WTC11 (cell line): ENCODE results near the gene TRAF3IP3. TPM values are rescaled to one million over a fixed set of nuclear protein-coding genes. Genes with fewer than 3 reads are reported as not detected.

Experiments used
- ATAC-seq: fragments of 200-7000 bp; cut with Tn5 transposase; 2 replicates; pipeline ENCODE4 v1.10.0; 2021; ENCODE audit warnings: mild to moderate bottlenecking, moderate library complexity
- CTCF ChIA-PET: fragments of 300-600 bp; sonication (Branson Sonifier 250); formaldehyde crosslinking; loops from one replicate; lab custom pipeline; 2021; ENCODE audit warnings: antibody characterized with exemption; lab: Charles Lee
- POLR2A ChIA-PET: fragments of 350-600 bp; sonication (Branson Sonifier 250); formaldehyde crosslinking; loops from one replicate; lab custom pipeline; 2021; ENCODE audit warnings: antibody characterized with exemption; lab: Charles Lee
- DNase-seq: peaks from one replicate; pipeline ENCODE4 v3.0.0; 2021; ENCODE audit warnings: low spot score
- H3K27ac Mint-ChIP-seq: 2 replicates; pipeline ENCODE4 v1.8.0; 2021; ENCODE audit warnings: mixed read lengths
- H3K27me3 Mint-ChIP-seq: 2 replicates; pipeline ENCODE4 v1.8.0; 2021; ENCODE audit warnings: low read depth, mild to moderate bottlenecking, moderate library complexity, mixed read lengths
- H3K36me3 Mint-ChIP-seq: 2 replicates; pipeline ENCODE4 v1.8.0; 2021; ENCODE audit warnings: mixed read lengths
- H3K4me1 Mint-ChIP-seq: 2 replicates; pipeline ENCODE4 v1.8.0; 2022; ENCODE audit warnings: mixed read lengths
- H3K4me3 Mint-ChIP-seq: 2 replicates; pipeline ENCODE4 v1.8.0; 2021; ENCODE audit warnings: mild to moderate bottlenecking, moderate library complexity, mixed read lengths
- H3K9me3 Mint-ChIP-seq: 2 replicates; pipeline ENCODE4 v1.8.0; 2021; ENCODE audit warnings: mixed read lengths
- ATF3 ChIP-seq: sonication (generic); formaldehyde crosslinking; conservative IDR thresholded peaks from 2 replicates; pipeline ENCODE4 v1.8.1; 2022; ENCODE audit warnings: mild to moderate bottlenecking, missing genetic modification reagents
- CREB1 ChIP-seq: sonication (generic); formaldehyde crosslinking; IDR thresholded peaks from 2 replicates; pipeline ENCODE4 v1.8.0; 2023; ENCODE audit warnings: mild to moderate bottlenecking, missing genetic modification reagents
- CREM ChIP-seq: sonication (generic); formaldehyde crosslinking; IDR thresholded peaks from 2 replicates; pipeline ENCODE4 v1.8.1; 2022; ENCODE audit warnings: mild to moderate bottlenecking, missing genetic modification reagents, moderate library complexity
- CTCF ChIP-seq: fragments of 200-600 bp; IDR thresholded peaks from 2 replicates; pipeline ENCODE4 v1.8.0; 2022; ENCODE audit warnings: antibody characterized with exemption
- ESRRA ChIP-seq: sonication (generic); formaldehyde crosslinking; IDR thresholded peaks from 2 replicates; pipeline ENCODE4 v1.8.1; 2022; ENCODE audit warnings: mild to moderate bottlenecking, missing genetic modification reagents, borderline replicate concordance
- FOXK1 ChIP-seq: sonication (generic); formaldehyde crosslinking; IDR thresholded peaks from 2 replicates; pipeline ENCODE4 v1.8.0; 2022; ENCODE audit warnings: mild to moderate bottlenecking, moderate library complexity, missing genetic modification reagents
- GRHL2 ChIP-seq: fragments of 250-450 bp; sonication (Bioruptor Pico); IDR thresholded peaks from 2 replicates; pipeline ENCODE4 v1.8.0; 2022; ENCODE audit warnings: mild to moderate bottlenecking, moderate library complexity; ENCODE audit not compliant: insufficient replicate concordance, severe bottlenecking
- GTF2I ChIP-seq: fragments of 250-450 bp; sonication (Bioruptor Pico); conservative IDR thresholded peaks from 2 replicates; pipeline ENCODE4 v1.4.0; 2021; ENCODE audit warnings: mild to moderate bottlenecking
- NFE2L1 ChIP-seq: sonication (generic); formaldehyde crosslinking; IDR thresholded peaks from 2 replicates; pipeline ENCODE4 v1.8.1; 2023; ENCODE audit warnings: missing genetic modification reagents
- OVOL2 ChIP-seq: fragments of 250-450 bp; sonication (Bioruptor Pico); IDR thresholded peaks from 2 replicates; pipeline ENCODE4 v1.9.0; 2021; ENCODE audit warnings: mild to moderate bottlenecking, borderline replicate concordance
- PRRX2 ChIP-seq: fragments of 250-450 bp; sonication (Bioruptor Pico); IDR thresholded peaks from 2 replicates; pipeline ENCODE4 v1.8.0; 2021; ENCODE audit warnings: mild to moderate bottlenecking
- SOX15 ChIP-seq: fragments of 250-450 bp; sonication (Bioruptor Pico); IDR thresholded peaks from 2 replicates; pipeline ENCODE4 v1.9.0; 2021; ENCODE audit warnings: mild to moderate bottlenecking
- SP1 ChIP-seq: sonication (generic); formaldehyde crosslinking; conservative IDR thresholded peaks from 2 replicates; pipeline ENCODE4 v1.8.1; 2022; ENCODE audit warnings: missing genetic modification reagents
- TEAD1 ChIP-seq: sonication (generic); formaldehyde crosslinking; IDR thresholded peaks from 2 replicates; pipeline ENCODE4 v1.8.0; 2022; ENCODE audit warnings: mild to moderate bottlenecking, missing genetic modification reagents
- ZMAT4 ChIP-seq: fragments of 250-450 bp; sonication (Bioruptor Pico); IDR thresholded peaks from 2 replicates; pipeline ENCODE4 v1.9.0; 2021; ENCODE audit warnings: mild to moderate bottlenecking
- ZNF219 ChIP-seq: sonication (generic); formaldehyde crosslinking; IDR thresholded peaks from 2 replicates; pipeline ENCODE4 v1.8.0; 2023; ENCODE audit warnings: missing genetic modification reagents, mild to moderate bottlenecking, borderline replicate concordance
- ZNF232 ChIP-seq: sonication (generic); formaldehyde crosslinking; IDR thresholded peaks from 2 replicates; pipeline ENCODE4 v1.8.0; 2022; ENCODE audit warnings: mild to moderate bottlenecking, missing genetic modification reagents
- ZNF423 ChIP-seq: fragments of 250-450 bp; sonication (Bioruptor Pico); IDR thresholded peaks from 2 replicates; pipeline ENCODE4 v2.1.2; 2022; ENCODE audit warnings: mild to moderate bottlenecking, moderate library complexity
- total RNA-seq: library from RNA; stranded (reverse); gene quantifications from 3 replicates; pipeline ENCODE4 v1.2.3, GENCODE V29; 2021
- TF ChIP-seq, protein P1 (sequence below): fragments of 250-450 bp; sonication (Bioruptor Pico); IDR thresholded peaks from 2 replicates; pipeline ENCODE4 v2.1.2; 2022; ENCODE audit warnings: mild to moderate bottlenecking, moderate library complexity
- TF ChIP-seq, protein P2 (sequence below): fragments of 250-450 bp; sonication (Bioruptor Pico); IDR thresholded peaks from 2 replicates; pipeline ENCODE4 v1.9.0; 2021; ENCODE audit warnings: mild to moderate bottlenecking, borderline replicate concordance

Gene TRAF3IP3
- total RNA-seq, 1 experiment from 2014 or later = 0.74 TPM

- no peaks in the 10 kb centered on the region for H3K9me3 Mint-ChIP-seq
- no peak overlapping the region for H3K27ac Mint-ChIP-seq
- DNase-seq = no peak
- no peak for ATAC-seq
- H3K36me3 Mint-ChIP-seq = no peaks in the 10 kb centered on the region
- H3K4me1 Mint-ChIP-seq = peaks cover 10% of the 10 kb centered on the region
- peaks cover 4% of the 10 kb centered on the region for H3K27me3 Mint-ChIP-seq
- no peak overlapping the region for H3K4me3 Mint-ChIP-seq
- no peak for TF ChIP-seq SOX15 (CRISPR knock-in tag)
- TF ChIP-seq GTF2I (CRISPR knock-in tag) = no peak
- POLR2A ChIA-PET = no interaction called here
- CTCF ChIA-PET = no interaction called here
Observed at GRCh38 chr1:209772126-209772525, 16.3 kb downstream of the TRAF3IP3 start.

DNA sequence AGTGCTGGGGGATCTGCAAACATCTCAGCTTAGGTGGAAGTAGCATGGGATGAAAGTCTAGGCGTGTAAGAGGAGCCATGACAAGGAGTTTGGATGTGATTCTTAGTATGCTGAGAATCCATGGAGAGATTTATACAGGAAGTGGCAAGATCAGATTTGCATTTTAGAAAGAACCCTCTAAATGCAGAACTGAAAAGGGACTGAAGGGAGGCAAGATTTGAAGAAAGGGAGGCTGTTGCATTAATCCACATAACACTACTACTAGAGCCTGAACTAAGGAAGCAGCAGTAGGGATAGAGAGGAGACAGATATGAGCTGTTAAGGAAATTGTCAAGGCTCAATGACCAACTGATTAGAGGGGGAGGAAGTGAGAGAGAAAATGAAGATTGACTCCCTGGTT, 18.7 kb downstream of the TRAF3IP3 start:
- TF ChIP-seq, protein P1, sequence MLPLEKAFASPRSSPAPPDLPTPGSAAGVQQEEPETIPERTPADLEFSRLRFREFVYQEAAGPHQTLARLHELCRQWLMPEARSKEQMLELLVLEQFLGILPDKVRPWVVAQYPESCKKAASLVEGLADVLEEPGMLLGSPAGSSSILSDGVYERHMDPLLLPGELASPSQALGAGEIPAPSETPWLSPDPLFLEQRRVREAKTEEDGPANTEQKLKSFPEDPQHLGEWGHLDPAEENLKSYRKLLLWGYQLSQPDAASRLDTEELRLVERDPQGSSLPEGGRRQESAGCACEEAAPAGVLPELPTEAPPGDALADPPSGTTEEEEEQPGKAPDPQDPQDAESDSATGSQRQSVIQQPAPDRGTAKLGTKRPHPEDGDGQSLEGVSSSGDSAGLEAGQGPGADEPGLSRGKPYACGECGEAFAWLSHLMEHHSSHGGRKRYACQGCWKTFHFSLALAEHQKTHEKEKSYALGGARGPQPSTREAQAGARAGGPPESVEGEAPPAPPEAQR (CRISPR knock-in tag) = no peak
- TF ChIP-seq ZNF219 (CRISPR knock-in tag) (no peak), OVOL2 (CRISPR knock-in tag) (no peak), CREB1 (CRISPR knock-in tag) (no peak), ZMAT4 (no peak), ATF3 (no peak), SP1 (CRISPR knock-in tag) (no peak), ZNF232 (no peak), GRHL2 (CRISPR knock-in tag) (no peak), PRRX2 (no peak), CREM (no peak), TEAD1 (CRISPR knock-in tag) (no peak), CTCF (no peak), ESRRA (no peak), NFE2L1 (no peak), ZNF423 (CRISPR knock-in tag) (no peak), FOXK1 (CRISPR knock-in tag) (no peak)
- TF ChIP-seq, protein P2, sequence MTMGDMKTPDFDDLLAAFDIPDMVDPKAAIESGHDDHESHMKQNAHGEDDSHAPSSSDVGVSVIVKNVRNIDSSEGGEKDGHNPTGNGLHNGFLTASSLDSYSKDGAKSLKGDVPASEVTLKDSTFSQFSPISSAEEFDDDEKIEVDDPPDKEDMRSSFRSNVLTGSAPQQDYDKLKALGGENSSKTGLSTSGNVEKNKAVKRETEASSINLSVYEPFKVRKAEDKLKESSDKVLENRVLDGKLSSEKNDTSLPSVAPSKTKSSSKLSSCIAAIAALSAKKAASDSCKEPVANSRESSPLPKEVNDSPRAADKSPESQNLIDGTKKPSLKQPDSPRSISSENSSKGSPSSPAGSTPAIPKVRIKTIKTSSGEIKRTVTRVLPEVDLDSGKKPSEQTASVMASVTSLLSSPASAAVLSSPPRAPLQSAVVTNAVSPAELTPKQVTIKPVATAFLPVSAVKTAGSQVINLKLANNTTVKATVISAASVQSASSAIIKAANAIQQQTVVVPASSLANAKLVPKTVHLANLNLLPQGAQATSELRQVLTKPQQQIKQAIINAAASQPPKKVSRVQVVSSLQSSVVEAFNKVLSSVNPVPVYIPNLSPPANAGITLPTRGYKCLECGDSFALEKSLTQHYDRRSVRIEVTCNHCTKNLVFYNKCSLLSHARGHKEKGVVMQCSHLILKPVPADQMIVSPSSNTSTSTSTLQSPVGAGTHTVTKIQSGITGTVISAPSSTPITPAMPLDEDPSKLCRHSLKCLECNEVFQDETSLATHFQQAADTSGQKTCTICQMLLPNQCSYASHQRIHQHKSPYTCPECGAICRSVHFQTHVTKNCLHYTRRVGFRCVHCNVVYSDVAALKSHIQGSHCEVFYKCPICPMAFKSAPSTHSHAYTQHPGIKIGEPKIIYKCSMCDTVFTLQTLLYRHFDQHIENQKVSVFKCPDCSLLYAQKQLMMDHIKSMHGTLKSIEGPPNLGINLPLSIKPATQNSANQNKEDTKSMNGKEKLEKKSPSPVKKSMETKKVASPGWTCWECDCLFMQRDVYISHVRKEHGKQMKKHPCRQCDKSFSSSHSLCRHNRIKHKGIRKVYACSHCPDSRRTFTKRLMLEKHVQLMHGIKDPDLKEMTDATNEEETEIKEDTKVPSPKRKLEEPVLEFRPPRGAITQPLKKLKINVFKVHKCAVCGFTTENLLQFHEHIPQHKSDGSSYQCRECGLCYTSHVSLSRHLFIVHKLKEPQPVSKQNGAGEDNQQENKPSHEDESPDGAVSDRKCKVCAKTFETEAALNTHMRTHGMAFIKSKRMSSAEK (CRISPR knock-in tag) = no peak
- DNase-seq = no peak
- peaks cover under 1% of the 10 kb centered on the region for H3K4me1 Mint-ChIP-seq
- no peak overlapping the region for H3K27ac Mint-ChIP-seq
- ChIA-PET CTCF (interaction anchor here (1.7 kb wide), 1 partner anchor 26 kb away, joined by 8 read pairs; no protein-coding TSS in a partner anchor), POLR2A (no interaction called here)
- ATAC-seq = no peak
- H3K36me3 Mint-ChIP-seq = no peaks in the 10 kb centered on the region
- no peaks in the 10 kb centered on the region for H3K9me3 Mint-ChIP-seq
- H3K4me3 Mint-ChIP-seq = no peak overlapping the region
- H3K27me3 Mint-ChIP-seq = peaks cover 4% of the 10 kb centered on the region
